UCSD-AML1 (cell line): ENCODE measurements around the gene CDK19.
"Not testable (repeated sequence)": the region's sequence is repeated elsewhere in the genome, so short reads cannot be mapped to it uniquely, and the experiment has no call there.

Source experiments
- DNase-seq: peaks from one replicate; lab custom pipeline; 2025; ENCODE audit not compliant: unreplicated experiment; lab: John Stamatoyannopoulos, UW

CDK19 gene

DNA sequence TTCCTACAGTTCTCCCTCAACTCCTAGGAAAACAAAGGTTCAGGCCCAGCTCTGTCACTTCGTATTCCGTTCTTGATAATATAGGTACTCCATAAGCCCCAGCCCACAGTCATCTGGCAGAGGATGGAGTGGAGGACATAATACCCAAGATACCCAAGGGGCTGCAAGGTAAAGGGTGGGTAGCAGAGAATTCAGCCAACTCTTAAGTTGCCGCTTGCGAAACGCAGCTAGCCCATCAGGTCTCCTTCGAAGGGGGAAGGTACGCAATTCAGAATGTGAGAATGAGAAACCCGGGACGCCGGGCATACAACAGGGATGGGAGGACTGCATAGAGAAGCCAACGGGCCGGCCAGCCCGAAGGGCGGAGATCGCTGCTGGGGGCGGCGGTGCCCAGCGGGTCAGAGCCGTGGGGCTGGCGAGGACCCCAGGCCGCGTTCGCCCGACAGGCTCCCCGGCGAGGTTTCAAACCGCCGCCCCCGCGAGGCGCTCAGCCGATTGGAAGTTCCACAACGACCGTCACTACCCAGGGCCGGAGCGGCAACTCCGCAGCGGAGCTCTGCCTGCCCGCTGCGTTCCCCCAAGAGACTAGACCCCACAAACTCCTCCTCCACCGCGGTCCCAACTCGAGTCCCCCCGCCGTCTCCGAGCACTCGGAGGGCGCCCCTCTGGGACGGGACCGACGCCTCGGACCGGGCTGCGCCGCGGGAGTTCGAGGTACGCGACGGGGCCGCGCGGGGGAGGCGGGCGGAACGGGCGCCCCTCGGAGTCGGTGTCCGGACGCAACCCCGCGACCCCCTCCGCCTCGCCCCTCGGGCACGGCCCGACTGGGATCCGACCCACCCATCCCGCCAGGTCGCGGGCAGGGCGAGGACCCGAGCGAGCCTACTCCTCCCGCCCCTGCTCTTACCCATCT lies 911 bp downstream of the CDK19 start:
- peak; percentile 62 for DNase-seq

DNA sequence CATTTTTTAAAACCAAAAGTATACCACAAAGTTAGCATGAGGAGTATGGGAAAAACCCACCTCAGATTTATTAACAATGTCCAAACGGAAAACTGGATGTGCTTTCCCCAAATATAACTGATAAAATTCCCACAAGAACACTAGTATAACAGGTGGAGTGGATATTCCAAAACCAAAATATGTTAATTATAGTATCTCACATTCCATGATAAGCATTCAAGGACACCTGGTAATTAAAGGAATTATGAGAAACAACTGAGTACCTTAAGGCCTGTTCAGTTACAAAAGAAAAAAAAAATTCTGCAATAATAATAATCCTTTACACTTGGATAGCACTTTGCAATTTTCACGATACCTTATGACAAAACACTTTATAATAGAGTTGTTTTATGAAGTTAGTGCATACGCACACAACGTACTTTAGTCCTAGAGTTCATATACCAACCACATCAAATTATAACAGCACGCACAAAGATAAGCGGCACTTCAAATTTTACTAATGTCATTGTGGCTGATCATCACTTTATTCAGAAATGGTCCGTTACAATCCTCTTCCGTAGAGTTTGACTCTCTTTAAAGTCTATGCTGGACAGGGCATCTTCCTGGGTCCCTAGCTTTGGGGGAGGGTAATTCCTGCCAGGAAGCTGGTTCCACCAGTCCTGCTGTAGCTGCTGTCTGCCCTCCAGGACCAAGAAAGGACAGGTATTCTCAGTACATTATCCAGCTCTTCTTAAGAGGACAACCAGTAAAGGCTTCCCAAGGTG lies 1.7 kb downstream of the CDK19 start:
- peak; percentile 36 for DNase-seq

DNA sequence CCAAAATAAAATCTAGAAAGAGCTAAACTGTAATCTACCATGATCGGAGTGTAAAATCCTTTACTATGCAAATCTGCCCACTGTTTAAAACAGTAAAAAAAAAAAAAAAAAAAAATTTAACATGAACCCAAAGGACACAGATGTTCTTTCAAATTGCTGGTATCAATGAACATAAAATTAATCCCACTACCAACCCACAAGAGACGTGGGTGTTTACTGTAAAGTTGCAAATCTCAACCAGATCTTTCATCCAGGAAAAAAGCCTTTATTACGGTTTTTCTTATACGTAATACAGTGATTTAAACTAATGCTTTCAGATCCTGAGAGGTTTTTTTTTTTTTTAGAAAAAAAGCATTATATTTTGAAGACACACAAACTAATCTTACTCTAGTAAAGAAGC lies 2.5 kb downstream of the CDK19 start:
- no peak for DNase-seq

DNA sequence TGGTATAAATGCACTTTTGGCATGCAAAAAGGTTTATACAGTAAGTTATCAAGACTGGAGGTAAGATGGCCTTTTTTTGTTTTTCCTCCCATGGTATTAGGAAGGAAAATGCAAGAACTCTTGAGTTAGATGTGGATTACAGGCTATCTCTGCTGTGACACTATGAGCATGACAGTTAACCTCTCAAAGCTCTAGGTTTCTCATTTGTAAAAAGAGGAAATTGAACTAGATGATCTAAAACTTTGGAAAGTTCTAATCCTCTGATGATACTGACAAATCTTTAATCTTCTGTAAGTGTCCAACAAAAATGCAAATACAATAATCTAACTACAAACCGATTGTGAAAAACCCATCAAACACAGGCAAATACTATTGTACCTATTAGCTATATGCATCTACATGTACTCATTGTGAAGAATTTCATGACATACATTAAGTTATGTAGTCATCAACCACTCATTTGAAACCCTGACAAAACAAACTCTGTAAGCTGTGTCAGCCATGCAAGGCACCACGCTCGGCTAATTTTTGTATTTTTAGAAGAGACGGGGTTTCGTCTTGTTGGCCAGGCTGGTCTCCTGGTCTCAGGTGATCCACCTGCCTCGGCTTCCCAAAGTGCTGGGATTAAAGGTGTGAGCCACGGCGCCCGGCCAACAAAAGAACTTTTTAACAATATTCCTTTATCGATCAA lies 4.2 kb downstream of the CDK19 start:
- DNase-seq: no peak

DNA sequence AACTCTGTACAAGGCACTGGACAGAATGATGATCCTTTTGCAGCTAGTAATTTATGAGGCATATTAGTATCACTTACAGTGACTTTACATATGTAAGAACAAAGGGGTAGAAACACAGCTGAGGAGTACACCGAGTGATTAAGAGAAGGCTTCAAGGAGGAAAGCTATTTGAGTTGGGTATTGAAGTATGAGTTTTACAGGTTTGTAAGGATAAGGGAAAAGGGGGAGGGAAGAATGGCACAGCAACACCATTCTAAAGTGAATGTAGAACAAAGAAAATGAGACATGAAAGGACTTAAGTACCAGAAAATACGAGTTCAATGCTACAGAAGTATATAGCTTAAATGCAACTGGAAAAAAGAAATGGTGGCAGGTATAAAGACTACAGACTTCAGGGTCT lies 5.5 kb downstream of the CDK19 start:
- no peak for DNase-seq

DNA sequence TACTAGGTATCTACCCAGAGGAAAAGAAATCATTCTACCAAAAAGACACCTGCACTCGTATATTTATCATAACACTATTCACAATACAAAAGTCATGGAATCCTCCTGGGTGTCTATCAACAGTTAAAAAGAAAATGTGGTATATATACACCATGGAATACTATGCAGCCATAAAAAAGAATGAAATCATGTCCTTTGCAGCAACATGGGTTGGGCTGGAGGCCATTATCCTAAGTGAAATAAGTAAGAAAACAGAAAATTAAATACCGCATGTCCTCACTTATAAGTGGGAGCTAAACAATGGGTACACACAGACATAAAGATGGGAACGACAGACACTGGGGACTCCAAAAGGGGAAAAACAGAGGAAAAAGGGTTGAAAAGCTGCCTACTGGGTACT lies 13.1 kb downstream of the CDK19 start:
- DNase-seq: not testable (repeated sequence)

DNA sequence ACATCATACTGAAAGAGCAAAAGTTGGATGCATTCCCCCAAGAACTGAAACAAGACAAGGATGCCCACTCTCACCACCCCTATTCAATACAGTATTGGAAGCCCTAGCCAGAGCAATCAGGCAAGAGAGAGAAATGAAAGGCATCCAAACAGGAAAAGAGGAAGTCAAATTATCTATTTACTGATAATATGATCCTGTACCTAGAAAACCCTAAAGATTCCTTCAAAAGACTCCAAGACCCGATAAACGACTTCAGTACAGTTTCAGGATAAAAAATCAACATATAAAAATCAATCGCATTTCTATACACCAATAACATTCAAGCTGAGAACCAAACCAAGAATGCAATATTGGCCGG lies 14.5 kb downstream of the CDK19 start:
- DNase-seq: no peak

DNA sequence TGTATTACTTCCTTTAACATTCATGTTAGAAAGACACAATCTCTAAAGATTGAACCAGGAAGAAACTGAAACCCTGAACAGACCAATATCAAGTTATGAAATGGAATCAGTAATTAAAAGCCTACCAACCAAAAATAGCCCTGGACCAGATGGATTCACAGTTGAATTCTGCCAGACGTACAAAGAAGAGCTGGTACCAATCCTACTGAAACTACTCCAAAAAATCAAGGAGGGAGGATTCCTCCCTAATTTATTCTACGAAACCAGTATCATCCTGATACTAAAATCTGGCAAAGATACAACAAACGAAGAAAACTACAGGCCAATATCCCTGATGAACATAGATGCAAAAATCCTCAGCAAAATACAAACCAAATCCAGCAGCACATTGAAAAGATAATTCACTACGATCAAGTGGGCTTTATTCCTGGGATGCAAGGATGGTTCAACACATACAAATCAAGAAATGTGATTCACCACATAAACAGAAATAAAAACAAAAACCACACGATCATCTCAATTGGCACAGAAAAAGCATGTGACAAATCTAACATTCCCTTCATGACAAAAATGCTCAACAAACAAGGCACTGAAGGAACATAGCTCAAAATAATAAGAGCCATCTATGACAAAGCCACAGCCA lies 15.0 kb downstream of the CDK19 start:
- DNase-seq: no peak

DNA sequence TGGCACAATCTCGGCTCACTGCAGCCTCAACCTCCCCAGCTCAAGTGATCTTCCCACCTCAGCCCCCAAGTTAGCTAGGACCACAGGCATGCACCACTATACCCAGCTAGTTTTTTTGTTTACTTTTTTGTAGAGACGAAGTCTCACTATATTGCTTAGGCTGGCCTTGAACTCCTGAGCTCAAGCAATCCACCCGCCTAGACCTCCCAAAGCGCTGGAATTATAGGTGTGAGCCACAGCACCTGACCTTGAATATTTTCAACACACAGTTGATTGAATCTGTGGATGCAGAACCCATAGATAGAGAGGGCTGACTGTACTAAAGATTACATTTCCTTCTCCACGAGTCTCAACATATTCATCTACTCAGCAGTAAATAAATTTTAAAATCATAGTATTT lies 15.6 kb downstream of the CDK19 start:
- no peak for DNase-seq

DNA sequence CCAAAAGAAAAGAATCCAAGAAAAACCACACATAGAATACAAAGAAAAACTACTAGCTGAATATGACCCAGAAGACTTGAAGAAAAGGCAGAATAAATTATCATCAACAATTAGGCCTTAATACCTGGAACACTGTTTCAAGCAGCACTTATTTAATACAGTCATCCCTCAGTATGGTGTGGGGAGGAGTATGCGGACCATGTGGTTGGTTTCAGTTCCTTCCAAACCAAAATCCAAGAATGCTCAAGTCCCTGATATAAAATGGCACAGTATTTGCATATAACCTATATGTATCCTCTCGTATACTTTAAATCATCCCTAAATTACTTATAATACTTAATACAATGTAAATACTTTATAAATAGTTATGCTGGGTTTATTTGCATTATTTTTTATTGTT lies 16.1 kb downstream of the CDK19 start:
- no peak for DNase-seq

DNA sequence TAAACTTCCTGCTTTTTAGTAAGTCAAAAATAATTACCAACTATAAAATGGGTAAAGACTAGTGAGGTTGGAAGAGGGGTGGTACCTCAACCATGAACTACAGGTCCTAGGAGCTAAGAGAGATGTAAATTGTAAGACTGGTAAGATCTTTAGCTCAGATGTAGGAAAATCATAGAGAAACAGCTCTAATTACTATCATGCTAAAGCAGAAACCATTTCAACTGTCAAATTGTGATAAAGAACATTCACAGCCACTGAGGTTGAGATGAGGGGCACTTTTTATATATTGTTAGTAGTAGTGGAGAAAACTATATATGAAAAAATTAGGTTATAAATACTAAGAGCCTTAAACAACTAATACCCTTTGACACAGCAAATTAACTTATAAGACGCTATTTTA lies 20.0 kb downstream of the CDK19 start:
- DNase-seq: no peak

DNA sequence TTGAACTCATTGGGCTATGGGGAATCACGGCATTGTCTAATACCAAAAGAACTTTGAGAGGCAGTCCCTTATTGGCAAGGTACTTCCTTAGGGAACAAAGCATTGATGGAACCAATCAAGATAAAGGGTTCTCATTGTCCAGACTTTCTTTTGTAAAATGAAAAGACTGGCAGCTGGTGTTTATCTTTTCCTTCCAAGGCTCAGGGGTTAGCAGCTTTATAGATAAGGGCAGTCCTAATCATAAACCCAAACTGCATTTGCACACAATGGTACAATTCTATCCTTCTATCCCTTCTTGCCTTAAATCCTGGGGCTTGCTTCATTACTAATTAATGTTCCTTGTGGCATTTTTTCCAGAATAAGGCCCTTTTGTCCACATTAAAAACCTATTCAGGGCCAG lies 28.6 kb downstream of the CDK19 start:
- no peak for DNase-seq

DNA sequence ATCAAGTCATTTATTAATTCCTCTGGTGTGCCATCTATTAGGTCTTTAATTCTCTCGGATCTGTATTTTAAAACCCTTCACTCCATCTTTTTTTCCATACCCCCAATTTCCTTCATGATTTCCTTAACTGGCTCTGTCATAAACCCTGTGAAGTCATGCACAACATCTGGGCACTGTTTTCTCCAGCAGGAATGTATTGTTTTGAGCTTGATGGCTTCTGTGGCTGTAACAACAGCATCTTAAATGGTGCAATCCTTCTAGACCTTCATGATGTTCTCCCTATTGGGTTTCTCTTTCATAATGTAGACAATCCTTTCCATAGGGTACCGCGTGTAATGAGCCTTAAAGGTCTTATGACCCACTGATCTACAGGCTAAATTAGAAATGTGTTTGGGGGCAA lies 29.0 kb downstream of the CDK19 start:
- no peak for DNase-seq

DNA sequence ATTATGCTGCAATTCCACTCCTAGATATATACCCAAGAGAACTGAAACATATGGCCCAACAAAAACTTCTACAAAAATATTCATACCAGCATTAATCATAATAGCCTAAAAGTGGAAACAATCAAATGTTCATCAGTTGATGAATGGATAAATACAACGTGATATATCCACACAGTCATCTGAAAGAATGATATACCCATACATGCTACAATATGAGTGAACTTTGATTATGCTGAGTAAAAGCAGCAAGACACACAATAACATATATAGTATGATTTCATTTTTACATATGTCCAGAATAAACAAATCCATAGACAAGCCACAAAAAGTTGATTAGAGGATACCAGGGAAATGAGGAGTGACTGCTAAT lies 30.7 kb downstream of the CDK19 start:
- DNase-seq: no peak

DNA sequence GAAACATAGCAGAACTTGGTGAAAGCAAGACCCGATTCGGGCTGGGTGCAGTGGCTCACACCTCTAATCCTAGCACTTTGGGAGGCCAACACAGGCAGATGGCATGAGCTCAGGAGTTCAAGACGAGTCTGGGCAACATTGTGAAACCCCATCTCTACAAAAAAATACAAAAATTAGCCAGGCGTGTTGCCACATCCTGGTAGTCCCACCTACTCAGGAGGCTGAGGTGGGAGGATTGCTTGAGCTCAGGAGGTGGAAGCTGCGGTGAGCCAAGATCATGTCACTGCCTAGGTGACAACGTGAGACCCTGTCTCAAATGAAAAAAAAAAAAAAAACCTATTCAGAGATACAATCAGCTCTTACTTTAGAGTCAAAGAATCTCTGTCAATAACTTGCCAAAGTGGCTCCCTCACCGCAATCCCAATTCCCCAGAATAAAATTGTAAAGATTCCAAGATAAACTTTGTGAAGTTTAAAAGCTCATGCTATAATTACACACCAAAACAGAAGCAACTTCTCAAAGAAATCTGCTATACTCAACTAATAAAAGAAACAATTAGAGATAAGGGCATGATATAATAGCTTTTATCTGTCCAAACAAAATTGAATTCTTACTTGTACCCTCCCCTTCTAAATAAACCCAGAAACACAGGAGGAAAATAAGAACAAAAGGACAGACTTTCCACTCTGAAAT lies 33.6 kb downstream of the CDK19 start:
- DNase-seq: no peak

DNA sequence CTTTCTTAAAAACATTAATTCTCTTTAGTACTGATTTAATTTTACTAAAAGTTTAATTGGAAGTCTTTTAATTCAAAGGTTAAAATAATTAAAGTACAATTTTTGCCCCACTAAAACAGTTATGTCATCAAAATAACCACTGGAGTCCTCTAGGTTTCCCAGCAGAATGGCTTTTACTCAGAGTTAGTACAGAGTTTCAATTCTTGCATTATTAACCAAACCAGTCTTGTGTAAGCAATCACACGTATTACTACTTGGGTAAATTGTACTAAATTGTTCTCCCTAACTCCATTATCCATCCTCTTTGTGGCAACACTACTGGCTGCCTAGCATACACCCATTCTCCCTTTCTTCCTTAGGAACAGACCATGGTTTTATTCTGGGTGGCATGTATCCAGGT lies 36.9 kb downstream of the CDK19 start:
- DNase-seq: no peak

DNA sequence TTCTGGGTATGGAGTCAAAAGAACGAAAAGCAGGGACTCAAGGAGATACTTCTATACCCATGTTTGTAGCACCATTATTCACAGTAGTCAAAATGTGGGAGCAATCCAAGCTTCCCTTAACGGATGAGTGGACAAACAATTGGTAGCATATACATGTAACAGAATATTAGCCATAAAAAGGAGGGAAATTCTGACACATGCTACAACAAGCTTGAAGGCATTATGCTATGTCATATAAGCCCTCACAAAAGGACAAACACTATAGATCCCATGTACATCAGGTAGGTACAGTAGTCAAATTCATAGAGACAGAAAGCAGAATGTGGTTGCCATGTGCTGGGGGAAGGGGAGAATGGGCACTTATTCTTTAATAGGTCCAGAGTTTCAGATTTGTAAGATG lies 37.6 kb downstream of the CDK19 start:
- no peak for DNase-seq

DNA sequence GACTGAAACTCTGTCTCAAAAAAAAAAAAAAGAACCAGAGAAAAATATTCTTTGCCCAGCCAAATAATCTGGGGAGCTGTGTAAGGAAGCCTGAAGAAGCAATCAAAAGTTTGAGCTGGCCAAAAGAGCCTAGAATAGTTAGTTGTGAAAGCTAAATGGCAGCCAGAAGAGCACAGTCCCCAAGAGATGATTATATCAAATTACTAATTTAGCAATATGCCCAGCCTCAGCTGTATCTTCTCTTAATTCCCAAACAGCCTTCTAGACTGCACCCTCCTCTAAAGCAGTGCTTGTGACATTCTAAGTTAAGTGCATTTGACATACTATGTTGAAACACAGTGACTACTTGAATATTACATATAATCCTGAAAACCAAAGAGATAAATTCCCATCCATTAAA lies 38.9 kb downstream of the CDK19 start:
- DNase-seq: no peak

DNA sequence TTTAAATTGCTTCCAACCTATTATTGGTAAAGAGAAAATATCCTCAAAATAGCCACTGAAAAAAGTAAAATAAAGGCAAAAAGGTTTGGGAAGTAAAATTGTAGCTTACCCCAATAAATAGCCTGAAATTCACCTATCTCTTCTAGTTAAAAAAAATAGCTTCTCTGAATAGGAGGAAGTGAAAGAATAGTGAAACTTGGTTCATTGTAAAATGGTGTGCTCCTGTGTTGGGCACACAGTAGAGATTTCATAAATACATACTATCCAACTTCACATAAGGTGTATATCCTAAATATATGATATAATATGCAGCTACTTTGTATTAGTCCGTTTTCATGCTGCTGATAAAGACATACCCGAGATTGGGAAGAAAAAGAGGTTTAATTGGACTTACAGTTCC lies 45.3 kb downstream of the CDK19 start:
- no peak for DNase-seq

DNA sequence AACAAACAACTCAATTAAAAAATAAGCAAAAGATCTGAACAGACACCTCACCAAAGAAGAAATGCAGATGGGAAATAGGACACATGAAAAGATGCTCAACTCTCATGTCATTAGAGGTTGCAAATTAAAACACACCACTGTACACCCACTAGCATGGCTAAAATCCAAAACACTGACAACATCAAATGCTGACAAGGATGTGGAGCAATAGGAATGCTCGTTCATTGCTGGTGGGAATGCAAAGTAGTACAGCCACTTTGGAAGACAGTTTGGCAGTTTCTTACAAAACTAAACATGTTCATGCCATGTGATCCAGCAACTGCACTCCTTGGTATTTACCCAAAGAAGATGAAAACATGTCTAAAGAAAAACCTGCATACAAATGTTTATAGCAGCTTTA lies 47.2 kb downstream of the CDK19 start:
- DNase-seq: no peak

DNA sequence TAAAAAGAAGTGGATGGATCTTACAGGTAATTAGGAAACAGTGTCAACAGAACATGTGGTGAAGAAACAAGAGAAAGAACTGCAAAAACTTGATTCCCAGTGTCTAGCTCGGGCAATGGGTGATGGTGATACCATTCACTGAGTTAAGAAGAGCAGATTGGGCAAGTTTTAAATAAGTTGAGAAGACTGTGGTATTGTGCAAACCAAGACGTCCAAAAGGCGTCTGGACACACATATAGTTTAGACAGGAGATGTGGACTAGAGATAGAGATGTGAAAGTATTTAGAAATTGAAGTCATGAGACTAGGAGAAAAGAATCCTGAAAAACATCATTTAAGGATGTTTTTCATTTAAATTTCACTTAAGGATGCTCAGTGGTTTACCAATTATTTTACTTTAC lies 53.9 kb downstream of the CDK19 start:
- no peak for DNase-seq
